Measurements from ENCODE around the gene FBXW11.

DNA sequence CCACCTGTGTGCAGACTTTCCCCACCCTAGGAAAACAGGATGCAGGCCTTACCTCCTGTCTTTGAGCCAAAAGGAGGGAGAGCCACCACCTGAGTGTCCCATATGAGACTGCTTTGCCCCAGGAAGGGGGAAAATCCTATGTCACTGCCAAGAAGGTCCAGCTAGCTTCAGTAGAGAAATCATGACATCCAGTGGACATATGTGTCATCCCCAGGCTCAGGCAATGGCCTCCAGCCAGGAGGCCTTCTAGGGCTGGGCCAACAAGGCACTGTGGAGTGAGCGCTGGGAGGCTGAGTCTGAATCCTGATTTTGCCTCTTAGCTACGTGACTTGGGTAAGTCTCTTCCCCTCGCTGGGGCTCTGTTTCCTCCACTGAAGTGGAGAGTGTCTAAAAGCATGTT, 160.6 kb downstream of the FBXW11 start:
- no peak for TF ChIP-seq CTCF (IDR thresholded peaks at IDR 0.05 in 8 of 11, conservative IDR thresholded peaks at IDR 0.05 in 3 of 11)
- no peak for TF ChIP-seq POLR2AphosphoS5 (IDR thresholded peaks at IDR 0.05)
- no peak for TF ChIP-seq POLR2A (IDR thresholded peaks at IDR 0.05)

Data from spleen (tissue), 7 donors.